ENCODE measurements around the gene GSTM2.

DNA sequence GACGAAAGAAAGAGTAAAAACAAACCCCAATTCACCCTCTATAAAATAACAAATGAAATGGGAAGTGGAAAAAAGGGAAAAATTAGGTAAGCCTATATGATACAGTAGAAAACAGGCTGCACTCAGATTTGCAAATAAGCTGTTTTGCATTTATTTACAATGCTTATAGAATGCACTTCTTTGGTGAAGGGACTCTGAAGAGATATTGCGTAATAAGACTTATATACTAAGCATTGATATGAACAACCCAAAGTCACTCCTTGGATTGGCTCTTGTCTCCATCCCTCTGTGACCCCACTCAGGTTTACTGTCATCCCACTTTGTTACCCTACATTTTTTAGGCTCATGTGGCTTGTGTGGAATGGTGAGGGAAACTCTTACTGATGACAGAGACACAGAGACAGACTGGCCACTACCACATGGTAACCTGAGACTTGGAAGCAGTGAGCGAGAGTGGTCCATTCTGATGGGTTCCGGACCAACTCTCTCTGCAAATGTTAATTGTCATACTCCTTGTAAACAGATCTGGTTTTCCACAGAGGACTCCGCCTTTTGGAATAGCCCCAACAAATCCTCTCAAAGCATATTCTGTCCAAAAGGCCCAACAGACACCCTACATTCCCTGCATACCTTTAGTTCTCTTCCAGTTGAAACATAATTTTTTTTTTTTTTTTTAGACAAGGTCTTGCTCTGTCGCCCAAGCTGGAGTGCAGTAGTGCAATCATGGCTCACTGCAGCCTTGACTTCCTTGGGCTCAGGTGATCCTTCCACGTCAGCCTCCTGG is 55.2 kb downstream of the GSTM2 start:
- TF ChIP-seq POLR2A (IDR thresholded peaks at IDR 0.05) (no peak), CTCF (IDR thresholded peaks at IDR 0.05) (no peak), POLR2AphosphoS5 (IDR thresholded peaks at IDR 0.05) (no peak), EP300 (IDR thresholded peaks at IDR 0.05; ENCODE audit: low read depth) (no peak)
